GM19043 (cell line): ENCODE measurements around the gene ERF.
"Not testable (repeated sequence)": the region's sequence is repeated elsewhere in the genome, so short reads cannot be mapped to it uniquely, and the experiment has no call there.

Experiments
- ATAC-seq: cut with Tn5 transposase; IDR thresholded peaks from one replicate; pipeline ENCODE4 v1.9.1; 2021; ENCODE audit warnings: low read depth; ENCODE audit not compliant: unreplicated experiment

The ERF gene

GRCh38 chr19:42276821-42277220 lies 21.9 kb upstream of the ERF start:
- ATAC-seq, result no peak

DNA sequence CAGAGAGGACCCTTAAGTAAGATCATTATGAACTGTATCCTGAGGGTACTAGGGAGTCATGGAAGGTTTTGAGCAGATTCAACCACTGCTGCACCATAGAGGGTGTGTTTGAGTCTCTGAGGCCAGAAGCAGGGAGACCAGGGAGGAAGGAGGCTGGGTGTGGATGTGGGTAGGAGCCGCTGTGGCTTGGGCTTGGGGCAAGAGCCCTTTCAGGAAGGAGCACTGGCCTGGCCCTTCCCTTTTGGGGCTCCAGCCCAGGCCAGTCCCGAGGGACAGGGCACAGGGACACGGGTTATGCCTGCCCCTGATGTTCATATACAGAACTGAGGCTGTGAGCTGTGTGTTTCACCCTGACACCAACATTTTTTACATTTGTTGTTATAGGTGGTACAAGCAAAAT lies 21.4 kb upstream of the ERF start:
- ATAC-seq, result no peak

DNA sequence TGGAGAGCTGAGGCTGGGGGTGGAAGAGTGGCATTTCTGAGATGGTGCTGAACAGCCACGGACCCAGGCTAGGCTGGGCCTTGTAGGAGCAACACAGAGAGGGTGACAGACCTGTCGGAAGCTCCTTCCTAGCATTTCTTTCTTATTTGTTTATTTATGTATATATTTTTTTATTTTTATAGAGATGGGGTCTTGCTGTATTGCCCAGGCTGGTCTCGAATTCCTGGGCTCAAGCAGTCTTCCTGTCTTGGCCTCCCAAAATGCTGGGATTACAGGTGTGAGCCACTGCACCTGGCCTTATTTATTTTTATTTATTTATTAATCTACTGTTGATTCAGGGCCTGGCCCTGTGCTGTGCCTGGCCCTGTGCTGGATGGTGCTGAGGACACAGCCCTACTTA lies 20.6 kb upstream of the ERF start:
- no peak for ATAC-seq

DNA sequence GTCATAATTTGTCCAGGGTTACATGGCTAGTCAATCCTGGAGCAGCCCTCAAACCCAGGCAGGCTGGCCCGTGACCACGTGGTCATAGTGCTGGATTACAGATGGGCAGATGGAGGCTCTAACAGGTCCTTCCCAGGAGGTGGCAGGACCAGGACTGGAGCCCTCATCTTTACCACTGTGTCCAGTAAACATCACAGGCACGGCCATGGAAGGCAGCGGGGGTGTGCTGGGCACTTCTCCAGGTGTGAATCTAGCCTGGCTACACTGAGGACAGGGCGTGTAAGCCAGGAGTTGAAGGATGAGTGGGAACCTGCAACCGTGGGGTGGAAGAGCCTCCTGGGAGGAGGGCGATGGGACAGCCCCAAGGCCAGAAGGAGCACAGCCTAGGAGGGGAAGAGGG lies 20.2 kb upstream of the ERF start:
- no peak for ATAC-seq

- ATAC-seq, result no peak
Observed at GRCh38 chr19:42274065-42274682, 19.2 kb upstream of the ERF start.

- no peak for ATAC-seq
Observed at GRCh38 chr19:42273407-42274064, 18.6 kb upstream of the ERF start.

DNA sequence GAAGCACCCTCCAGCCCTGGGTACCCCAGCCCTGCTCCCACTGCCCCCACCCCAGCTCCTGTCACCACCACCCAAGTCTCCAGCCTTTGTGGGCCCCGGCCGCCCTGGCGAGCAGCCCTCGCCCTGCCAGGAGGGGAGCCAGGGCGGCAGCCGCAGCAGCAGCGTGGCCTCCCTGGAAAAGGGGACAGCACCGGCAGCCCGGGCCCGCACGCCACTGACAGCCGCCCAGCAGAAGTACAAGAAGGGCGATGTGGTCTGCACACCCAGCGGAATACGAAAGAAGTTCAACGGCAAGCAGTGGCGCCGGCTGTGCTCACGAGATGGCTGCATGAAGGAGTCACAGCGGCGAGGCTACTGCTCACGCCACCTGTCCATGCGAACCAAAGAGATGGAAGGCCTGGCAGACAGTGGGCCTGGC lies 18.1 kb upstream of the ERF start:
- ATAC-seq, result no peak

DNA sequence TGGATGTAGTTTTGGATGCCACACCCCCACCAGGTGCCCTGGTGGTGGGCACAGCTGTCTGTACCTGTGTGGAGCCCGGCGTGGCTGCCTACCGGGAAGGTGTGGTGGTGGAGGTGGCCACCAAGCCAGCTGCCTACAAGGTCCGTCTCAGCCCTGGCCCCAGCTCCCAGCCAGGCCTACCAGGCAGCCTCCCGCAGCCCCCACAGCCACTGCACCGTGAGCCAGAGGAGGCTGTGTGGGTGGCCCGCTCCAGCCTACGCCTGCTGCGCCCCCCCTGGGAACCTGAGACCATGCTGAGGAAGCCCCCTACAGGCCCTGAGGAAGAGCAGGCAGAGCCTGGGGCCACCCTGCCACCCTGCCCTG lies 17.6 kb upstream of the ERF start:
- no peak for ATAC-seq

GRCh38 chr19:42271861-42272534 lies 17.1 kb upstream of the ERF start:
- ATAC-seq, result no peak

DNA sequence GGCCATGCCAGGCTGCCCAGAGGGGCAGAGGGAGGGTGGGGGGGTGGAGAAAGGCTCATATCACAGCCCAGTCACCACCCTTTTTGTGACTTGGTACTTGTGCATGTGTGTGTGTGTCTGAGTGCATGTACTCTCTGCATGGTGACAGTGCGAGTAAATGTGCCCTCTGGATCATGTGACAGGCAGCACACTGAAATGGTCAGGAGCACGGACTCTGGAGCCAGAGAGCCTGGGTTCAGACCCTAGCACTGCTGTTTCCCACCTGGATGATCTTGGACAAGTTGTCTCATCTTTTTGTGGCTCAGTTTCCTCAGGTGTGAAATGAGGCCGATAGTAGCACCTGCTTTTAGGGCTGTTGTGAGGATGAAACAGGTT lies 16.1 kb upstream of the ERF start:
- ATAC-seq, result no peak

- no peak for ATAC-seq
Observed at GRCh38 chr19:42270346-42271044, 15.6 kb upstream of the ERF start.

GRCh38 chr19:42269478-42270345 lies 14.8 kb upstream of the ERF start:
- ATAC-seq, result no peak

DNA sequence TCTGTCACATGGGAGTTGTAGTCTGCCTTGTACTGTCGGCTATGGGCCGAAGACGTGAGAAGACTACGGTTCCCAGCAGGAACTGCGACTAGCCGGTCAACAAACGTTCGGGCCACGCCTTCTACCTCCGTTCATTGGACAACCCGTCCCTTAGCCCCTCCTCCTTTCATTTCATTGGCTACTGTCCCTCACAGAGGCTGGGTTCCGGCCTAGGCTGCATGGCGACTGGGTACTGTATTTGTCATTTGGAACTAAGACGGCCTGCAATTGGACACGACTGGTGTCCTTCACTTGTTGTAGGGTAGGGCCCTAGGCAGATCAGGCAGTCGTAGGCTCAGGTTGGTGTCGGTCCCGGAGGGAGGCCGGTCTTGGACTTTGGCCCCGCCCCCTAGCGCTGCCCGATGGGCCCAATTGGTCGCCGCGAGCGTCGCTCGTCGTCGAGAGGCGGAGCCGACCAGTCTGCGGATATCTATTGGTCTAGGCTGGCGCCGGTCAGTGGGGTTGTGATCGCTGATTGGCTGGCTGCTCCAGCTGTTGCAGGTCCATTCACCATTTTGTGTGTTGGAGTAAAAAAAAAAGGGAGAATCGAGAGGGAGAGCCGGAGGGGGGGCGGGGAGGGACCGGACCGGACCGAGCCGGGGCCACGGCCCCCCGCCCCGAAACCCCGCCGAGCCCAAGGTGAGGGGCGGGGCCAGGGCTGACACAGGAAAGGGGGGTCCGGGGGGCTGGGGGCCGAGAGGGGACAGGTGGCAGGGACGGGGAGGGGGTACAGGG lies 14.0 kb upstream of the ERF start, which contains the start of gene CIC:
TSS of gene CIC (plus strand) at position 549 of the 774 bp plus-strand sequence. CDS start 2,532 bp downstream, outside the sequence.
- ATAC-seq, result peak; percentile 68

DNA sequence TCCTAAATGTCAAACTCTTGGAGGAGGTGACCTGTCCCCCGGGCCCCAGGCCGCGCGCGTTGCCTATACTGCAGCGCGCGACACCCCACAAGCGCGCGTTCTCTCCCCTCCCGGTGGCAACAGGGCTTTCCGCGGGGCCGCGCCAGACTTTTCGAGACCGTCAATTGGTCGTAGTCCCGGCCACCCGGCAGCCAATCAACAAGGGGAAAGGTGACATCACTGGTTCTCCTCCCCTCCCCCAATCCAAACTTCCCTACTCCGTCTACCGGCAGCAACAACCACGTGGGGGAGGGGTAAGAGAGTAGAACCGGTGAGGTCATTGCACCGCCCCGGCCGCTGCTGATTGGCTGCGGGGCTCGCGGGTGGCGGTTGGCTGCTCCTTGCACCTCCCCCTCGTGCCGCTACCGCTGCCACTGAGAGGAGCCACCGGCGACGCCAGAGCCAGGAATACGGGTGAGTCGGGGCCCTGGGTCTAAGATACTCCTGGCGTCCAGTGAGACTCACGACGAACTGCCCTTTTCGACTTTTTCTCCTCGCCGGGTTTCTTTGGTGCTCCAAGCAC lies 13.3 kb upstream of the ERF start:
- ATAC-seq, result peak; percentile 50

GRCh38 chr19:42267644-42268141 lies 12.8 kb upstream of the ERF start:
- no peak for ATAC-seq

- ATAC-seq, result not testable (repeated sequence)
Observed at GRCh38 chr19:42266928-42267603, 12.1 kb upstream of the ERF start.

DNA sequence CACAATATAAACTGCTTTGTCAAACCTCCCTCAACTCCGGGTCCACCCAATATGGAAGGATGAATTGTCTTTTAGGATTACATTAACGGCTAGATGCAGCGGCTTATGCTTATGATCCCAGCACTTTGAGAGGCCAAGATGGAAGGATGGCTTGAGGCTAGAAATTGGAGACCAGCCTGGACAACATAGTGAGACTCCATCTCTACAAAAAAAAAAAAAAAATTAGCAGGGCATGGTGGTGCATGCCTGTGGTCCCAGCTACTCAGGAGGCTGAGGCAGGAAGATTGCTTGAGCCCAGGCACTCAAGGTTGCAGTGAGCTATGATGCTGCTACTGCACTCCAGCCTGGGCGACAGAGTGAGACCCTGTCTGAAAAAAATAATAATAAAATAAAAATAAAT lies 11.2 kb upstream of the ERF start:
- not testable (repeated sequence) for ATAC-seq

- ATAC-seq, result no peak
Observed at GRCh38 chr19:42261763-42262162, 6.8 kb upstream of the ERF start.

DNA sequence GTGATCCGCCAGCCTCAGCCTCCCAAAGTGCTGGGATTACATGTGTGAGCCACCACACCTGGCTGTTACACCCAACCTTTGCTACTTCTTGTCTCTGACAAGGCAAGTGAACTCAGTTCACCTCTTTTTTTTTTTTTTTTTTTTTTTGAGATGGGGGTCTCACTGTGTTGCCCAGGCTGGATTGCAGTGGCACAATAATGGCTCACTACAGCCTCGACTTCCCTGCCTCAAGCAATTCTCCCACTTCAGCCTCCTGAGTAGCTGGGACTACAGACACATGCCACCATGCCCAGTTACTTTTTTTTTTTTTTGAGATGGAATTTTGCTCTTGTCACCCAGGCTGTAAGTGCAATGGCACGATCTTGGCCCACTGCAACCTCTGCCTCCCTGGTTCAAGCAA lies 2.9 kb upstream of the ERF start:
- ATAC-seq, result not testable (repeated sequence)
